Measurements from ENCODE around the gene SLC39A7.

SLC39A7 gene, protein sequence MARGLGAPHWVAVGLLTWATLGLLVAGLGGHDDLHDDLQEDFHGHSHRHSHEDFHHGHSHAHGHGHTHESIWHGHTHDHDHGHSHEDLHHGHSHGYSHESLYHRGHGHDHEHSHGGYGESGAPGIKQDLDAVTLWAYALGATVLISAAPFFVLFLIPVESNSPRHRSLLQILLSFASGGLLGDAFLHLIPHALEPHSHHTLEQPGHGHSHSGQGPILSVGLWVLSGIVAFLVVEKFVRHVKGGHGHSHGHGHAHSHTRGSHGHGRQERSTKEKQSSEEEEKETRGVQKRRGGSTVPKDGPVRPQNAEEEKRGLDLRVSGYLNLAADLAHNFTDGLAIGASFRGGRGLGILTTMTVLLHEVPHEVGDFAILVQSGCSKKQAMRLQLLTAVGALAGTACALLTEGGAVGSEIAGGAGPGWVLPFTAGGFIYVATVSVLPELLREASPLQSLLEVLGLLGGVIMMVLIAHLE

DNA sequence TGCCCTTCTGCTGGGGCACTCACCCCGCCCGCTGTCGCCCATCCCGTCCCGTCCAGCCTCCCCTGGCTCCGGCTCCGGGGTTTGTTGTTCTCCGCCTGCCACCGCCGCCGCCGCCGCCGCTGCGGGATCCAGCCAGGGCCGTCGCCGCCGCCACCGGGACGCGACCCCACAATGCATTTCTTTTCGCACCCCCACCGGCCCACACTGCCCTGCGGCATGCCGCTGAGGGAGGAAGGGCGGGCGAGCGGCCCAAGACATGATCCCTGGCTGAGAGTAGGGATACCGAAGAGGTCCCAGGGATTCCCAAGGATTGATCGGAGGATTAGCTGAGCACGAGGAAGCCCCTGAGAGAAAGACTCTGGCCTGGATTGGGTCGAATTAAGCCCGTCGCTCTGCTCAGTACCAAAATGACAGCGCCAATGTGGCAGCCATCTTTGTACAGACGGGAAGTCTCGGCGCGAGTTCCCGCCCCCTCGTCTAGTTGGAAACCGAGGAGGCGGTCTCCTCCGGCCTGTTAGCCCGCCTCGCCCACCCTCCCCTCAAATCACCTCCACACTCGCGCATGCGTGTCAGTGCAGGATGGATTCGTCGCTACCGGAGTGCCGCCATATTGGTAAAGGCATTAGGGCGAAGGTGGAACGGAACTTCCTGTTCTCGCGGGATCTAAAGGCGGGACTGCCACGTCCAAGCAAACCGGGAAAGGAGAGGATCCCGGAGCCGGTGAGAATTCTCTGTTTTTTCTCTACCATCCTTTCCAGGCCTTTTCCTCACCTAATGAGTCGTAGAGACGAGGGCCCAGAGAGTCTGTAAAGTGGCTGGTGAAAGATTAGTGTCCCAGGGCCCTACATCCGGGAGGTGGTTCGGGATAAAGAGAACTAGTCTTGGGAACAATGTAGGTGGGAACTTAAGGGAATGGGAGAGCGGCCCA lies at the start of gene SLC39A7, which contains the start of gene RXRB:
SLC39A7 (plus strand) TSS at position 649 of the 928 bp plus-strand sequence. CDS start 379 bp downstream, outside the sequence.
RXRB (minus strand) TSS at position 447 of the 928 bp plus-strand sequence; CDS start at position 258, 189 bp downstream.
- Histone ChIP-seq H3K27me3 (ENCODE audit: insufficient read depth, low read length, poor library complexity) (no peaks in the 10 kb centered on the region), H2AFZ (ENCODE audit: low read depth, low read length) (peak within 1 kb of the TSS; percentile 92), H3K4me1 (ENCODE audit: insufficient read depth, low read length) (peaks cover 63% of the 10 kb centered on the region), H3K4me2 (ENCODE audit: insufficient read depth, low read length) (peak within 1 kb of the TSS; percentile 80), H3K27ac (ENCODE audit: low read length) (peak within 1 kb of the TSS; percentile 99), H3K9ac (ENCODE audit: low read depth, low read length) (peak within 1 kb of the TSS; percentile 90), H3K4me3 (ENCODE audit: low read depth in 1 of 2, low read length in 2 of 2) (peak within 1 kb of the TSS; percentile 58 to 60; a peak in 3 of 4 replicates), H4K20me1 (ENCODE audit: insufficient read depth, low read length) (peaks cover 31% of the 10 kb centered on the region), H3K9me3 (ENCODE audit: insufficient read depth, low read length, severe bottlenecking) (no peaks in the 10 kb centered on the region), H3K36me3 (ENCODE audit: insufficient read depth, low read length) (peaks cover 60% of the 10 kb centered on the region), H3K79me2 (ENCODE audit: insufficient read depth, low read length) (peaks cover 59% of the 10 kb centered on the region)
- peak; percentile 99 for DNase-seq
- ATAC-seq (ENCODE audit: insufficient read depth, low read depth), result peak; percentile 77
- no peak for TF ChIP-seq EZH2 (IDR thresholded peaks at IDR 0.05; ENCODE audit: borderline replicate concordance, low read depth, low read length, severe bottlenecking)
- no peak for TF ChIP-seq CTCF (IDR thresholded peaks at IDR 0.05; ENCODE audit: borderline replicate concordance, extremely low read depth, low read length, poor library complexity, severe bottlenecking)

- TF ChIP-seq CTCF (IDR thresholded peaks at IDR 0.05; ENCODE audit: borderline replicate concordance, extremely low read depth, low read length, poor library complexity, severe bottlenecking), result no peak
- H3K36me3 ChIP-seq (ENCODE audit: insufficient read depth, low read length), result no peaks in the 10 kb centered on the region
- no peak for ATAC-seq (ENCODE audit: insufficient read depth, low read depth)
- H3K27ac ChIP-seq (ENCODE audit: low read length), result no peak overlapping the region
- no peaks in the 10 kb centered on the region for H4K20me1 ChIP-seq (ENCODE audit: insufficient read depth, low read length)
- H3K4me3 ChIP-seq (ENCODE audit: low read depth in 1 of 2, low read length in 2 of 2), result no peak overlapping the region
- no peaks in the 10 kb centered on the region for H3K4me1 ChIP-seq (ENCODE audit: insufficient read depth, low read length)
- H3K9me3 ChIP-seq (ENCODE audit: insufficient read depth, low read length, severe bottlenecking), result peaks cover 3% of the 10 kb centered on the region
- no peak overlapping the region for H2AFZ ChIP-seq (ENCODE audit: low read depth, low read length)
- no peak for DNase-seq
- no peak overlapping the region for H3K9ac ChIP-seq (ENCODE audit: low read depth, low read length)
- H3K4me2 ChIP-seq (ENCODE audit: insufficient read depth, low read length), result no peak overlapping the region
- H3K27me3 ChIP-seq (ENCODE audit: insufficient read depth, low read length, poor library complexity), result peaks cover 3% of the 10 kb centered on the region
- no peaks in the 10 kb centered on the region for H3K79me2 ChIP-seq (ENCODE audit: insufficient read depth, low read length)
These were observed 49.6 kb upstream of the SLC39A7 start for GRCh38 chr6:33151050-33151449.

GRCh38 chr6:33154349-33154748 lies 46.3 kb upstream of the SLC39A7 start:
- Histone ChIP-seq H3K4me2 (ENCODE audit: insufficient read depth, low read length) (no peak overlapping the region), H3K79me2 (ENCODE audit: insufficient read depth, low read length) (no peaks in the 10 kb centered on the region), H3K9me3 (ENCODE audit: insufficient read depth, low read length, severe bottlenecking) (peaks cover 3% of the 10 kb centered on the region), H3K36me3 (ENCODE audit: insufficient read depth, low read length) (no peaks in the 10 kb centered on the region), H4K20me1 (ENCODE audit: insufficient read depth, low read length) (no peaks in the 10 kb centered on the region), H3K4me1 (ENCODE audit: insufficient read depth, low read length) (no peaks in the 10 kb centered on the region), H3K9ac (ENCODE audit: low read depth, low read length) (no peak overlapping the region), H3K27ac (ENCODE audit: low read length) (no peak overlapping the region), H2AFZ (ENCODE audit: low read depth, low read length) (no peak overlapping the region), H3K4me3 (ENCODE audit: low read depth in 1 of 2, low read length in 2 of 2) (no peak overlapping the region), H3K27me3 (ENCODE audit: insufficient read depth, low read length, poor library complexity) (peaks cover 15% of the 10 kb centered on the region)
- ATAC-seq (ENCODE audit: insufficient read depth, low read depth) (no peak), DNase-seq (no peak)
- TF ChIP-seq EZH2 (IDR thresholded peaks at IDR 0.05; ENCODE audit: borderline replicate concordance, low read depth, low read length, severe bottlenecking), result no peak
- TF ChIP-seq CTCF (IDR thresholded peaks at IDR 0.05; ENCODE audit: borderline replicate concordance, extremely low read depth, low read length, poor library complexity, severe bottlenecking), result no peak

All from DND-41 (cell line).